Calu3 (cell line): Measurements from ENCODE around the gene NSUN4. TPM values are rescaled to one million over a fixed set of nuclear protein-coding genes. Genes with fewer than 3 reads are reported as not detected.

Experiments
- BruUV-seq: library from RNA; stranded (reverse); fragments of 400-500 nt; replicated peaks from 2 replicates; lab custom pipeline; 2021; lab: Mats Ljungman, UMichigan
- CTCF ChIA-PET: fragments of 300-600 bp; sonication (Branson Sonifier 250); formaldehyde crosslinking; loops from one replicate; lab custom pipeline; 2022; ENCODE audit warnings: antibody characterized with exemption; lab: Charles Lee
- DNase-seq: peaks from one replicate; pipeline ENCODE4 v3.0.0; 2022
- H3K27ac Mint-ChIP-seq: one replicate; pipeline ENCODE4 v1.8.0; 2022; ENCODE audit warnings: mixed read lengths; ENCODE audit not compliant: unreplicated experiment
- H3K27me3 Mint-ChIP-seq: one replicate; pipeline ENCODE4 v1.8.0; 2022; ENCODE audit warnings: mixed read lengths; ENCODE audit not compliant: unreplicated experiment
- H3K36me3 Mint-ChIP-seq: one replicate; pipeline ENCODE4 v1.8.0; 2022; ENCODE audit warnings: mild to moderate bottlenecking, moderate library complexity, mixed read lengths; ENCODE audit not compliant: insufficient read depth, unreplicated experiment
- H3K4me1 Mint-ChIP-seq: one replicate; pipeline ENCODE4 v1.8.0; 2022; ENCODE audit warnings: mild to moderate bottlenecking, low read depth, mixed read lengths; ENCODE audit not compliant: unreplicated experiment
- H3K4me3 Mint-ChIP-seq: one replicate; pipeline ENCODE4 v1.8.0; 2022; ENCODE audit warnings: mild to moderate bottlenecking, low read depth, moderate library complexity, mixed read lengths; ENCODE audit not compliant: unreplicated experiment
- H3K9me3 Mint-ChIP-seq: one replicate; pipeline ENCODE4 v1.8.0; 2022; ENCODE audit warnings: low read depth, mixed read lengths; ENCODE audit not compliant: unreplicated experiment
- intact Hi-C: fragments of 100-400 bp; cut with micrococcal nuclease; formaldehyde crosslinking; loops from one replicate; pipeline ENCODE4 v1.10.0; 2022; ENCODE audit not compliant: unreplicated experiment
- total RNA-seq: library from RNA; stranded (reverse); gene quantifications from 2 replicates; pipeline ENCODE4 v1.2.3, GENCODE V29; 2022
- TF ChIP-seq, protein P1 (sequence below): fragments of 200-600 bp; IDR thresholded peaks from one replicate; pipeline ENCODE4 v1.8.0; 2022; ENCODE audit warnings: antibody characterized with exemption; ENCODE audit not compliant: unreplicated experiment

Gene NSUN4
- total RNA-seq, 1 experiment from 2014 or later, result 42.5 TPM

- TF ChIP-seq, protein P1, sequence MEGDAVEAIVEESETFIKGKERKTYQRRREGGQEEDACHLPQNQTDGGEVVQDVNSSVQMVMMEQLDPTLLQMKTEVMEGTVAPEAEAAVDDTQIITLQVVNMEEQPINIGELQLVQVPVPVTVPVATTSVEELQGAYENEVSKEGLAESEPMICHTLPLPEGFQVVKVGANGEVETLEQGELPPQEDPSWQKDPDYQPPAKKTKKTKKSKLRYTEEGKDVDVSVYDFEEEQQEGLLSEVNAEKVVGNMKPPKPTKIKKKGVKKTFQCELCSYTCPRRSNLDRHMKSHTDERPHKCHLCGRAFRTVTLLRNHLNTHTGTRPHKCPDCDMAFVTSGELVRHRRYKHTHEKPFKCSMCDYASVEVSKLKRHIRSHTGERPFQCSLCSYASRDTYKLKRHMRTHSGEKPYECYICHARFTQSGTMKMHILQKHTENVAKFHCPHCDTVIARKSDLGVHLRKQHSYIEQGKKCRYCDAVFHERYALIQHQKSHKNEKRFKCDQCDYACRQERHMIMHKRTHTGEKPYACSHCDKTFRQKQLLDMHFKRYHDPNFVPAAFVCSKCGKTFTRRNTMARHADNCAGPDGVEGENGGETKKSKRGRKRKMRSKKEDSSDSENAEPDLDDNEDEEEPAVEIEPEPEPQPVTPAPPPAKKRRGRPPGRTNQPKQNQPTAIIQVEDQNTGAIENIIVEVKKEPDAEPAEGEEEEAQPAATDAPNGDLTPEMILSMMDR, result no peak
- Mint-ChIP-seq H3K36me3 (peaks cover 71% of the 10 kb centered on the region), H3K27me3 (no peaks in the 10 kb centered on the region), H3K4me3 (peak overlapping the region; percentile 99), H3K27ac (peak overlapping the region; percentile 97), H3K4me1 (peaks cover 32% of the 10 kb centered on the region), H3K9me3 (no peaks in the 10 kb centered on the region)
- BruUV-seq, result no TSS peak
- intact Hi-C loops, result loop anchor here (5.0 kb wide), 1 partner anchor 46 kb away; no protein-coding TSS in a partner anchor
- no peak for DNase-seq
- CTCF ChIA-PET, result interaction anchor here (1.5 kb wide), 1 partner anchor 38 kb away, joined by 4 read pairs; no protein-coding TSS in a partner anchor
Observed at GRCh38 chr1:46301406-46301807, 39.2 kb upstream of the NSUN4 start.

GRCh38 chr1:46301808-46302640, 38.6 kb upstream of the NSUN4 start:
- H3K36me3 Mint-ChIP-seq, result peaks cover 77% of the 10 kb centered on the region
- CTCF ChIA-PET, result interaction anchor here (0.8 to 1.5 kb wide), 2 partner anchors 38 to 40 kb away, joined by 3 to 4 read pairs; no protein-coding TSS in a partner anchor

DNA sequence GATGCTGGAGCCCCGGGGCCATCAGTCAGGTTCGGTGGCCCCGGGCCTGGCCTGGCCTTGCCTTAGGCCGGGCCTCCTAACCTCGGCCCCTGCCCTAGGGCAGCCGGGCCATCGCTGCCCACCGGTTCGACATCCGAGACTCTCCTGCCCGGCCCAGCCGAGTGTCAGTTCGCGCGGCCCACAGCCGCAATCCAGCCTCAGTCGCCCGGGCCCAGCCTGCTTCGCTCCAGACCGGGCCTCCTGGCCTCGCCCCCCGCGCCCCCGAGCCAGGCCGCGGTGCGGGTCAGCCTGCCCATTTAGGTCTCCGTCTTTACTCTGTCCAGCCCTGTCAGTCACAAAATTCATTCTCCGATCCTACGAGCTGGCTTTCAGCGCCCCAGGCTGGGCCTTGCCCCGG, 38.0 kb upstream of the NSUN4 start:
- TF ChIP-seq, protein P1, result no peak
- intact Hi-C loops, result loop anchor here (5.0 kb wide), 1 partner anchor 45 kb away; no protein-coding TSS in a partner anchor
- peaks cover 77% of the 10 kb centered on the region for H3K36me3 Mint-ChIP-seq
- peak overlapping the region; percentile 97 for H3K27ac Mint-ChIP-seq
- H3K4me3 Mint-ChIP-seq, result peak overlapping the region; percentile 99
- no TSS peak for BruUV-seq
- H3K27me3 Mint-ChIP-seq, result no peaks in the 10 kb centered on the region
- DNase-seq, result peak; percentile 36
- CTCF ChIA-PET, result interaction anchor here (0.6 to 2.1 kb wide), 7 partner anchors 9 to 1291 kb away, joined by 3 to 13 read pairs (median 3); partner anchors contain the start of genes NSUN4 and UROD
- no peaks in the 10 kb centered on the region for H3K9me3 Mint-ChIP-seq
- peaks cover 31% of the 10 kb centered on the region for H3K4me1 Mint-ChIP-seq

More at GRCh38 chr1:46301808-46302640, 38.6 kb upstream of the NSUN4 start:
- no TSS peak for BruUV-seq
- H3K4me3 Mint-ChIP-seq, result peak overlapping the region; percentile 99
- DNase-seq, result peak; percentile 69
- no peaks in the 10 kb centered on the region for H3K27me3 Mint-ChIP-seq
- H3K9me3 Mint-ChIP-seq, result no peaks in the 10 kb centered on the region
- peaks cover 32% of the 10 kb centered on the region for H3K4me1 Mint-ChIP-seq
- peak overlapping the region; percentile 97 for H3K27ac Mint-ChIP-seq
- intact Hi-C loops, result loop anchor here (5.0 kb wide), 1 partner anchor 45 kb away; no protein-coding TSS in a partner anchor
- TF ChIP-seq, protein P1, result no peak

DNA sequence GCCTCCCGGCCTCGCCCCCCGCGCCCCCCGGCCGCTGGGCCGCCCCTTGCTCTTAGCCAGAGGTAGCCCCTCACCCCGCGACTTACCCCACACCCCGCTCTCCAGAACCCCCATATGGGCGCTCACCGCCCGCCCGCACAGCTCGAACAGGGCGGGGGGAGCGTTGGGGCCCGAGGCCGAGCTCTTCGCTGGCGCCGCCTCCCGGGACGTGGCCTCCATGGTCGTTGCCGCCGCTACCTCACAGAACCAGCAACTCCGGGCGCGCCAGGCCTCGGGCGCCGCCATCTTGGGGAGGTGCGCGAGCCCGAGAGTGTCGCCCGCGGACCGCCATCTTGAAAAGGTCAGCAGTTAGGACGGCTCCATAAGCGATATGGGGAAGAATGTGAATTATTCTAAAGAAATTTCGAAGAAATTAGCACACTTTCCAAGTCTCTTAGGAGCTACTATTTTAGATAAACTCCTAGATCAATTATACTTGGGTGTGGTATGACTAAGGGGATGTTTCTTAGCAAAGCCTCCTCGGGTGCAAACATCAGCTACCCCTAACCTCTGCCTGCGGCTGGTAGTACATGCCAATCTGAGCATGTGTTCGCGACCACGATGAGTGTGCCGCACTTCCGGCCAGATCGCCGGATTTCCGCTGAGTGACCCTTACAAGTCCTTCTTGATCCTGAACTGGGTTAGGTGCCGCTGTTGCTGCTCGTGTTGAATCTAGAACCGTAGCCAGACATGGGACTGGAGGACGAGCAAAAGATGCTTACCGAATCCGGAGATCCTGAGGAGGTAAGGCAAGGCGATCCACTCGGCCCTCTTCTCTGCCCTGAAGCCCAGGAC, 37.4 kb upstream of the NSUN4 start, which contains the start of the genes LRRC41 and UQCRH:
Gene LRRC41, minus strand, starts transcription at position 579 of the 834 bp plus-strand sequence. Its CDS starts 294 bp downstream, at position 285.
Gene UQCRH, plus strand, starts transcription at position 661 of the 834 bp plus-strand sequence. Its CDS starts 69 bp downstream, at position 730.
- no TSS peak for BruUV-seq
- intact Hi-C loops, result loop anchor here (5.0 kb wide), 1 partner anchor 44 kb away; no protein-coding TSS in a partner anchor
- H3K27ac Mint-ChIP-seq, result peak within 1 kb of the TSS; percentile 97
- H3K4me3 Mint-ChIP-seq, result peak within 1 kb of the TSS; percentile 99
- H3K4me1 Mint-ChIP-seq, result peaks cover 31% of the 10 kb centered on the region
- TF ChIP-seq, protein P1, result no peak
- no peaks in the 10 kb centered on the region for H3K9me3 Mint-ChIP-seq
- CTCF ChIA-PET, result interaction anchor here (0.6 to 2.1 kb wide), 7 partner anchors 9 to 1291 kb away, joined by 3 to 13 read pairs (median 3); partner anchors contain the start of genes NSUN4 and UROD
- peak; percentile 93 for DNase-seq
- H3K27me3 Mint-ChIP-seq, result no peaks in the 10 kb centered on the region
- H3K36me3 Mint-ChIP-seq, result peaks cover 76% of the 10 kb centered on the region
